SK-N-SH treated with all-trans-retinoic acid at 6 μM for 48 hours (cell line): Measurements from ENCODE around the gene ANKRD44.

Source experiments
- ATAC-seq: fragments of 200-7000 bp; cut with Tn5 transposase; 3 replicates; pipeline ENCODE4 v1.9.1; 2020; ENCODE audit warnings: mild to moderate bottlenecking, moderate library complexity
- ARNTL ChIP-seq: fragments of 450-650 bp; formaldehyde crosslinking; IDR thresholded peaks from 2 replicates; pipeline ENCODE4 v1.5.0; 2020; ENCODE audit warnings: low read depth, mild to moderate bottlenecking, moderate library complexity, borderline replicate concordance
- BACH2 ChIP-seq: fragments of 250-450 bp; sonication (Bioruptor Pico); IDR thresholded peaks from 2 replicates; pipeline ENCODE4 v1.9.0; 2021; ENCODE audit warnings: mild to moderate bottlenecking, borderline replicate concordance
- CSDC2 ChIP-seq: fragments of 250-450 bp; sonication (Bioruptor Pico); IDR thresholded peaks from 2 replicates; pipeline ENCODE4 v1.5.0; 2020; ENCODE audit warnings: mild to moderate bottlenecking, moderate library complexity
- ESRRG ChIP-seq: fragments of 250-450 bp; sonication (Bioruptor Pico); IDR thresholded peaks from 2 replicates; pipeline ENCODE4 v1.6.1; 2021; ENCODE audit warnings: mild to moderate bottlenecking
- GLIS3 ChIP-seq: fragments of 250-450 bp; sonication (Bioruptor Pico); IDR thresholded peaks from 2 replicates; pipeline ENCODE4 v1.5.0; 2020; ENCODE audit warnings: mild to moderate bottlenecking, moderate library complexity
- ISL1 ChIP-seq: fragments of 250-450 bp; sonication (Bioruptor Pico); IDR thresholded peaks from 2 replicates; pipeline ENCODE4 v2.1.2; 2022; ENCODE audit warnings: mild to moderate bottlenecking, moderate library complexity
- PATZ1 ChIP-seq: fragments of 250-450 bp; sonication (Bioruptor Pico); IDR thresholded peaks from 2 replicates; pipeline ENCODE4 v1.8.0; 2020; ENCODE audit warnings: mild to moderate bottlenecking, moderate library complexity, borderline replicate concordance
- PPARA ChIP-seq: fragments of 250-450 bp; sonication (Bioruptor Pico); IDR thresholded peaks from 2 replicates; pipeline ENCODE4 v1.5.0; 2020; ENCODE audit warnings: mild to moderate bottlenecking, borderline replicate concordance
- RARB ChIP-seq: fragments of 250-450 bp; sonication (Bioruptor Pico); IDR thresholded peaks from 2 replicates; pipeline ENCODE4 v1.8.0; 2021; ENCODE audit warnings: mild to moderate bottlenecking, moderate library complexity
- SNAI2 ChIP-seq: fragments of 250-450 bp; sonication (Bioruptor Pico); IDR thresholded peaks from 2 replicates; pipeline ENCODE4 v1.5.0; 2020; ENCODE audit warnings: mild to moderate bottlenecking, moderate library complexity
- TCF4 ChIP-seq: fragments of 250-450 bp; sonication (Bioruptor Pico); IDR thresholded peaks from 2 replicates; pipeline ENCODE4 v1.8.0; 2021; ENCODE audit warnings: mild to moderate bottlenecking, moderate library complexity, borderline replicate concordance
- TOX ChIP-seq: fragments of 250-450 bp; sonication (Bioruptor Pico); IDR thresholded peaks from 2 replicates; pipeline ENCODE4 v1.8.0; 2021; ENCODE audit warnings: mild to moderate bottlenecking, moderate library complexity, borderline replicate concordance
- ZC3H10 ChIP-seq: fragments of 250-450 bp; sonication (Bioruptor Pico); IDR thresholded peaks from 2 replicates; pipeline ENCODE4 v1.5.1; 2021; ENCODE audit warnings: mild to moderate bottlenecking, moderate library complexity
- ZFP3 ChIP-seq: fragments of 250-450 bp; sonication (Bioruptor Pico); IDR thresholded peaks from 2 replicates; pipeline ENCODE4 v1.5.0; 2020; ENCODE audit warnings: mild to moderate bottlenecking, moderate library complexity
- ZFP30 ChIP-seq: fragments of 450-650 bp; formaldehyde crosslinking; IDR thresholded peaks from 2 replicates; pipeline ENCODE4 v1.5.0; 2022; ENCODE audit warnings: mild to moderate bottlenecking, moderate library complexity
- ZNF565 ChIP-seq: fragments of 450-650 bp; formaldehyde crosslinking; conservative IDR thresholded peaks from 2 replicates; pipeline ENCODE4 v1.5.0; 2020; ENCODE audit warnings: low read depth, mild to moderate bottlenecking, moderate library complexity
- ZNF70 ChIP-seq: fragments of 450-650 bp; formaldehyde crosslinking; IDR thresholded peaks from 2 replicates; pipeline ENCODE4 v1.5.0; 2020; ENCODE audit warnings: mild to moderate bottlenecking, moderate library complexity
- ZNF8 ChIP-seq: fragments of 450-650 bp; formaldehyde crosslinking; IDR thresholded peaks from 2 replicates; pipeline ENCODE4 v1.5.0; 2020; ENCODE audit warnings: mild to moderate bottlenecking, moderate library complexity
- TF ChIP-seq, protein P1 (sequence below): fragments of 250-450 bp; sonication (Bioruptor Pico); IDR thresholded peaks from 2 replicates; pipeline ENCODE4 v1.5.1; 2021; ENCODE audit warnings: mild to moderate bottlenecking, moderate library complexity
- TF ChIP-seq, protein P2 (sequence below): fragments of 250-450 bp; sonication (Bioruptor Pico); IDR thresholded peaks from 2 replicates; pipeline ENCODE4 v1.8.0; 2021; ENCODE audit warnings: low read depth, mild to moderate bottlenecking, moderate library complexity, borderline replicate concordance
- TF ChIP-seq, protein P3 (sequence below): fragments of 250-450 bp; sonication (Bioruptor Pico); IDR thresholded peaks from 2 replicates; pipeline ENCODE4 v1.5.0; 2020; ENCODE audit warnings: mild to moderate bottlenecking, moderate library complexity

ANKRD44 gene

GRCh38 chr2:197073701-197074433 lies 236.7 kb downstream of the ANKRD44 start:
- ATAC-seq = no peak
- TF ChIP-seq, protein P1, sequence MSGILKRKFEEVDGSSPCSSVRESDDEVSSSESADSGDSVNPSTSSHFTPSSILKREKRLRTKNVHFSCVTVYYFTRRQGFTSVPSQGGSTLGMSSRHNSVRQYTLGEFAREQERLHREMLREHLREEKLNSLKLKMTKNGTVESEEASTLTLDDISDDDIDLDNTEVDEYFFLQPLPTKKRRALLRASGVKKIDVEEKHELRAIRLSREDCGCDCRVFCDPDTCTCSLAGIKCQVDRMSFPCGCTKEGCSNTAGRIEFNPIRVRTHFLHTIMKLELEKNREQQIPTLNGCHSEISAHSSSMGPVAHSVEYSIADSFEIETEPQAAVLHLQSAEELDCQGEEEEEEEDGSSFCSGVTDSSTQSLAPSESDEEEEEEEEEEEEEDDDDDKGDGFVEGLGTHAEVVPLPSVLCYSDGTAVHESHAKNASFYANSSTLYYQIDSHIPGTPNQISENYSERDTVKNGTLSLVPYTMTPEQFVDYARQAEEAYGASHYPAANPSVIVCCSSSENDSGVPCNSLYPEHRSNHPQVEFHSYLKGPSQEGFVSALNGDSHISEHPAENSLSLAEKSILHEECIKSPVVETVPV = no peak
- TF ChIP-seq ISL1 (CRISPR knock-in tag) (no peak), ZFP3 (no peak), PPARA (no peak), ZFP30 (CRISPR knock-in tag) (no peak), ZC3H10 (CRISPR knock-in tag) (no peak), ESRRG (CRISPR knock-in tag) (no peak), TCF4 (CRISPR knock-in tag) (no peak), ZNF70 (CRISPR knock-in tag) (no peak), ZNF8 (no peak), PATZ1 (CRISPR knock-in tag) (no peak), BACH2 (CRISPR knock-in tag) (no peak), RARB (no peak), ZNF565 (no peak), ARNTL (CRISPR knock-in tag) (no peak)
- TF ChIP-seq, protein P2, sequence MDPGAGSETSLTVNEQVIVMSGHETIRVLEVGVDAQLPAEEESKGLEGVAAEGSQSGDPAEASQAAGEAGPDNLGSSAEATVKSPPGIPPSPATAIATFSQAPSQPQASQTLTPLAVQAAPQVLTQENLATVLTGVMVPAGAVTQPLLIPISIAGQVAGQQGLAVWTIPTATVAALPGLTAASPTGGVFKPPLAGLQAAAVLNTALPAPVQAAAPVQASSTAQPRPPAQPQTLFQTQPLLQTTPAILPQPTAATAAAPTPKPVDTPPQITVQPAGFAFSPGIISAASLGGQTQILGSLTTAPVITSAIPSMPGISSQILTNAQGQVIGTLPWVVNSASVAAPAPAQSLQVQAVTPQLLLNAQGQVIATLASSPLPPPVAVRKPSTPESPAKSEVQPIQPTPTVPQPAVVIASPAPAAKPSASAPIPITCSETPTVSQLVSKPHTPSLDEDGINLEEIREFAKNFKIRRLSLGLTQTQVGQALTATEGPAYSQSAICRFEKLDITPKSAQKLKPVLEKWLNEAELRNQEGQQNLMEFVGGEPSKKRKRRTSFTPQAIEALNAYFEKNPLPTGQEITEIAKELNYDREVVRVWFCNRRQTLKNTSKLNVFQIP (CRISPR knock-in tag) = no peak

GRCh38 chr2:197073270-197073669 lies 237.3 kb downstream of the ANKRD44 start:
- ATAC-seq = no peak
- TF ChIP-seq ISL1 (CRISPR knock-in tag) = no peak
- no peak for TF ChIP-seq ZNF8
- no peak for TF ChIP-seq ZFP30 (CRISPR knock-in tag)
- TF ChIP-seq ZNF565 = no peak
- TF ChIP-seq TOX (CRISPR knock-in tag) = no peak
- no peak for TF ChIP-seq PPARA
- TF ChIP-seq, protein P3, sequence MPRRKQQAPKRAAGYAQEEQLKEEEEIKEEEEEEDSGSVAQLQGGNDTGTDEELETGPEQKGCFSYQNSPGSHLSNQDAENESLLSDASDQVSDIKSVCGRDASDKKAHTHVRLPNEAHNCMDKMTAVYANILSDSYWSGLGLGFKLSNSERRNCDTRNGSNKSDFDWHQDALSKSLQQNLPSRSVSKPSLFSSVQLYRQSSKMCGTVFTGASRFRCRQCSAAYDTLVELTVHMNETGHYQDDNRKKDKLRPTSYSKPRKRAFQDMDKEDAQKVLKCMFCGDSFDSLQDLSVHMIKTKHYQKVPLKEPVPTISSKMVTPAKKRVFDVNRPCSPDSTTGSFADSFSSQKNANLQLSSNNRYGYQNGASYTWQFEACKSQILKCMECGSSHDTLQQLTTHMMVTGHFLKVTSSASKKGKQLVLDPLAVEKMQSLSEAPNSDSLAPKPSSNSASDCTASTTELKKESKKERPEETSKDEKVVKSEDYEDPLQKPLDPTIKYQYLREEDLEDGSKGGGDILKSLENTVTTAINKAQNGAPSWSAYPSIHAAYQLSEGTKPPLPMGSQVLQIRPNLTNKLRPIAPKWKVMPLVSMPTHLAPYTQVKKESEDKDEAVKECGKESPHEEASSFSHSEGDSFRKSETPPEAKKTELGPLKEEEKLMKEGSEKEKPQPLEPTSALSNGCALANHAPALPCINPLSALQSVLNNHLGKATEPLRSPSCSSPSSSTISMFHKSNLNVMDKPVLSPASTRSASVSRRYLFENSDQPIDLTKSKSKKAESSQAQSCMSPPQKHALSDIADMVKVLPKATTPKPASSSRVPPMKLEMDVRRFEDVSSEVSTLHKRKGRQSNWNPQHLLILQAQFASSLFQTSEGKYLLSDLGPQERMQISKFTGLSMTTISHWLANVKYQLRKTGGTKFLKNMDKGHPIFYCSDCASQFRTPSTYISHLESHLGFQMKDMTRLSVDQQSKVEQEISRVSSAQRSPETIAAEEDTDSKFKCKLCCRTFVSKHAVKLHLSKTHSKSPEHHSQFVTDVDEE = no peak
- TF ChIP-seq GLIS3 = no peak
- TF ChIP-seq TCF4 (CRISPR knock-in tag) = no peak
- TF ChIP-seq PATZ1 (CRISPR knock-in tag) = no peak
- no peak for TF ChIP-seq SNAI2 (CRISPR knock-in tag)
- no peak for TF ChIP-seq RARB
- TF ChIP-seq ARNTL (CRISPR knock-in tag) = no peak
- no peak for TF ChIP-seq CSDC2
- TF ChIP-seq, all 23 proteins: peak for 0

- no peak for ATAC-seq
- no peak for TF ChIP-seq PPARA
- no peak for TF ChIP-seq TCF4 (CRISPR knock-in tag)
- TF ChIP-seq ZNF8 = no peak
- TF ChIP-seq, all 23 proteins: peak for 0
Measured at GRCh38 chr2:197072533-197072932, 238.0 kb downstream of the ANKRD44 start.
